HG03103 (cell line): ENCODE measurements around the gene PRR20A.
"Not testable (repeated sequence)": the region's sequence is repeated elsewhere in the genome, so short reads cannot be mapped to it uniquely, and the experiment has no call there.

Source experiments
- ATAC-seq: cut with Tn5 transposase; IDR thresholded peaks from one replicate; pipeline ENCODE4 v1.9.1; 2021; ENCODE audit warnings: low read depth; ENCODE audit not compliant: unreplicated experiment

Gene PRR20A

DNA sequence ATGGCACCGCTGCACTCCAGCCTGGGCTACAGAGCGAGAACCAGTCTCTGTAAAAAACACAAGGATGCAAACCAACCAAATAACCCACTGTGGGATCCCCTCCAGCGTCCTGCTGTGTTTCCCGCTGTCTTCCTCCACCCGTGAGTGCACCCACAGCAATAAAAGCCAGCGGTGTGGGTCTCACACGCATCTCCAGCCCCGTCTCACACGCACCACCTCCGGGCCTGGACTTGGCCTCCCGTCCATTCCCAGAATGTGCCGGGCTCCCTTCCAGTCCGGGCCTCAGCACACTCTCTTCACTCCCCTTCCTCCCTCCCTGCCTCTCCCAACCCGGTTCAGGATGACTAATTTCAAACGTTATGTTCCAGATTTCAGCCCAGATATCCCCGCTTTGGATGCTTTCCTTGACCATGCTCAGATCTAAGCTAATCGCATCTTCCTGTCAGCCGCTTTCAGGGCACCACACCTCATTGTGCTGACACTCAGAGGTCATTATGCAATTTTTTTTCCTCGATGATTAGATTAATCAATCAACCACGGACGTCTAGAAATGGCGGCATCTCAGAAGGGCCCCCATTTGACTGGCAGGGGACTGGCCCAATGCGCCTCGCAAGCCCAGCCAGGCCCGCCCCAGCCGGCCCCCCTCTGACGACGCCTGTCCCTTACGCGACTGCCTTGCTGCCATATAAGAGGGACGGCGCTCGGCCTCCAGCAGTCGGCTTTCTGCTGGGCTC is at the start of gene PRR20A:
PRR20A (plus strand) TSS at position 684 of the 734 bp plus-strand sequence. CDS start 387 bp downstream, outside the sequence.
- not testable (repeated sequence) for ATAC-seq

DNA sequence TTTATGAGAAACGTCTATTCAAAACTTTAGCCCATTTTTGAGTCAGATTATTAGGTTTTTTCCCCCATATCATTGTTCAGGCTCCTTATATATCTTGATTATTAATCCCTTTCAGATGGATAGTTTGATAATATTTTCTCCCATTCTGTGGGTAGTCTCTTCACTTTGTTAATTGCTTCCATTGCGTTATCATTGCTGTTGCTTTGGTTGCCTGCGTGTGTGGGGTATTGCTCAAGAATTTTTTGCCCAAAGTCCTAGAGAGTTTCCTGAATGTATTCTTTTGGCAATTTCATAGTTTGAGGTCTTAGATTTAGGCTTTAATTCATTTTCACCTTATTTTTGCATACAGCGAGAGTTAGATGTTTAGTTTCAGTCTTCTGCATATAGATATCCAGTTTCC is 25.8 kb upstream of the PRR20A start:
- no peak for ATAC-seq

DNA sequence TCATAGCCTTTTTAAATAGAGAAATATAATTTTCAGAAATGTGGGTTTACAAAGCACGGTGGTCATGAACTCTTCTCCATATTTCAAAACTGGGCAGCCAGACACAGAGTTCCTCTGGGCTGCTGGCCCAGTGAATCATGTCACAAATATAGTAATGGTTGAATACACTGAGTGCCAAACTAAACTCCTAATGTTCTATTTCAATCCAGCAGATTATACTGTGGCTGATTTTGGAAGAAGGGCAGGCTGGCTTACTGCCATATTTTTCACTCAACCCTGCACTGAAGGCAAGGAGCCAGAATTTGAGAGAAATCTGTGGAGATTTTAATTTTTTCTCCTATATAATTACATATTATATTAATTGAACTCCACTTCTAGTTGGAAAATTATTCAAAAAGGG is 17.0 kb upstream of the PRR20A start:
- no peak for ATAC-seq

DNA sequence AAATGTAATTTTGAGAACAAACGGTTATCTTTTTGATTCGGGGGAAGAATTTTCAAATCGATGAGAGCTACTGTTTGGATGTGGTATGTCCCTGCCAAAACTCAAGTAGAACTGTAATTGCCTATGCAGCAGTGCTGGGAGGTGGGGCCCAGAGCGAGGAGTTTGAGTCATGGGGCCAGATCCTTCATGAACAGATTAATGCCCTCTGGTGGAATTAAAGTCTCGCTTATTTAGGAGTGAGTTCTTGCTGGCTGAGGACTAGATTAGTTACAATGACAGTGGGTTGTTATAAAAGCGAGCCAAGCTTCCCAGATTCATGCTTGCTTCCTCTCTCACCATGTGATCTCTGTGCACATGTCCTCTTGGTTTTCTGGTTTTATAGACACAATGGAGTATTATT is 11.8 kb upstream of the PRR20A start:
- no peak for ATAC-seq

DNA sequence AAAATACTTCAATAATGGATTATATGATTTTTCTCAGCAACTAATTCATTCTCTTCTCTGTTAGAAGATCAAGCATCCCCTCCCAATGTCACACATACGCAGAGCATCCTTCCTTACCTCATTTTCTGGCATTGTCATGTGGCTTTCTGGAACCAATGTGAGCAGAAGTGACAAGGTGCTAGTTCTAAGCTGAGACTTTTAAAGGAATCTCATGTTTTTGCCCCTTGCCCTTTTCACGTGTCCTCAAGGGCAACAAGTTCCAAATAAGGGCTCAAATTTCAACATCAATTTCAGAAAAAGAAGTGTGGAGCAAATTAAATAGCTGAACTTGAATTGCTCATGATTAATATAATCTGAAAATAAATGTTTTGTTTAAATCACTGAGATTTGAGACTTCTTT is 4.6 kb upstream of the PRR20A start:
- no peak for ATAC-seq

DNA sequence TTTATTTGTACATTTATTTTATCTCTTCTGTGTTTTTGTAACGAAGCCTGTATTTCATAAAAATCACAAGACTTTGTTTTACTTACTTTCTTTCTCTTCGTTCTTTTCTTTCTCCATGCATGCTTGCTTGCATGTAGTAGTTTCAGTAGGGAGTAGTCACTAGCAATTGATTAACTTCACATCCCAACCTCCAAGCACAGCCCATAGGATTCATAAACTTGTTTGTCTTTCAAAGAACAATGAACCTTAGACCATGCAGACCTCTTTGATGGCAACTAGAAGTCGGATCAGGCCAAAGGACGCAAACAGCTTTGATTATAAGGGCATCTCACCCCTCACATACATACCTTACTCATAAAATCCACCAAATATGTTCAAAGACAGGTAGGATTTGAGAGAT is 3.1 kb upstream of the PRR20A start:
- ATAC-seq = no peak

DNA sequence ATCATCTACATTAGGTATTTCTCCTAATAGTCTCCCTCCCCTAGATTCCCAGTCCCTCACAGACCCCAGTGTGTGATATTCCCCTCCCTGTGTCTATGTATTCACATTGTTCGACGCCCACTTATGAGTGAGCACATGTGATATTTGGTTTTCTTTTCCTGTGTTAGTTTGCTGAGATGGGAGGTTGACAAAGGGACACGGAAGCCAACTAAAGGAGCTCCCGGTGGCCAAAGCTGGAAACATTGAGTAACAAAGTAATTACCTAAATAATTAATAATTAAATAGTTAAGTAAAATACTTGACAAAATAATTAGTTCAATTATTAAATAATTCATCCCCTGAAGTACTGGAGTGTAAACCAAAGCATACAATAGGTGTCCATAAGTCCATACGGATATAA is 1.7 kb upstream of the PRR20A start:
- no peak for ATAC-seq

DNA sequence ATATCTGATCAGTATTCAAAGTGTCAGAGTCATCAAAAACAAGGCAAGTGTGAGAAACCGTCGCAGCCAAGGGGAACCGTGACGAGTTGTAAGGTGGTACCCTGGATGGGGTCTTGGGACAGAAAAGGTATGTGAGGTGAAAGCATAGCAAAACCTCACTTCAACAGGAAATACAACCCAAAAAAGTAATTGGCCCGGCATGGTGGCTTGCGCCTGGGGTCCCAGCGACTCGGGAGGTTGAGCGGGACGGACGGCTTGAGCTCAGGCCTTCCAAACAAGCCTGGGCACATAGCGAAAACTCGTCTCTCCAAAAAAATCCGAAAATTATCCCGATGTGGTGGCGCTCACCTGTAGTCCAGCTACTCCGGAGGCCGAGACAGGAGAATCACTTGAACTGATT is 937 bp upstream of the PRR20A start:
- ATAC-seq = not testable (repeated sequence)

DNA sequence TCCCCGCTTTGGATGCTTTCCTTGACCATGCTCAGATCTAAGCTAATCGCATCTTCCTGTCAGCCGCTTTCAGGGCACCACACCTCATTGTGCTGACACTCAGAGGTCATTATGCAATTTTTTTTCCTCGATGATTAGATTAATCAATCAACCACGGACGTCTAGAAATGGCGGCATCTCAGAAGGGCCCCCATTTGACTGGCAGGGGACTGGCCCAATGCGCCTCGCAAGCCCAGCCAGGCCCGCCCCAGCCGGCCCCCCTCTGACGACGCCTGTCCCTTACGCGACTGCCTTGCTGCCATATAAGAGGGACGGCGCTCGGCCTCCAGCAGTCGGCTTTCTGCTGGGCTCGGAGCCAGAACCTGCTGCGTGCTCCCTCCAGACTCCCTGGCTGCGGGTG is 6.5 kb downstream of the PRR20A start, which contains the start of gene PRR20B:
PRR20B (plus strand) TSS at position 301 of the 400 bp plus-strand sequence. CDS start 387 bp downstream, outside the sequence.
- not testable (repeated sequence) for ATAC-seq

DNA sequence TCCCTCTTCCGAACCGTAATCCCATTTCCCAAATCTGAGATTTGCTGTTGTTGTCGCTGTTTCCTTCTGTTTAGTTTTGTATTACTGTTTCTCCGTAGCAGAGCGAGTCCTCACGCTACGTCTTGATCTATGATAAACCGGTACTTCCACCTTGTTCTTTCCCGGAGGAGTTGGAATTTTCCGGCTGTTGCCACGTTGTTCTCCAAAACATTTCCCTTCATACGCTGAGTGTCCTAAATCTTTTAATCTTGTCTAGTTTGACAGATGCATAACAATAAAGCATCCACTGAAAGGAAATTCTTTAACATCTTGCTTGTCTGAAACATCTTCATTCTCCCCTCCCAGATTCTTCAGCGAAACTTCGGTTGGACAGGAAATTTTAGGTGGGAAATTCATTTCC is 7.4 kb downstream of the PRR20A start:
- ATAC-seq = not testable (repeated sequence)

DNA sequence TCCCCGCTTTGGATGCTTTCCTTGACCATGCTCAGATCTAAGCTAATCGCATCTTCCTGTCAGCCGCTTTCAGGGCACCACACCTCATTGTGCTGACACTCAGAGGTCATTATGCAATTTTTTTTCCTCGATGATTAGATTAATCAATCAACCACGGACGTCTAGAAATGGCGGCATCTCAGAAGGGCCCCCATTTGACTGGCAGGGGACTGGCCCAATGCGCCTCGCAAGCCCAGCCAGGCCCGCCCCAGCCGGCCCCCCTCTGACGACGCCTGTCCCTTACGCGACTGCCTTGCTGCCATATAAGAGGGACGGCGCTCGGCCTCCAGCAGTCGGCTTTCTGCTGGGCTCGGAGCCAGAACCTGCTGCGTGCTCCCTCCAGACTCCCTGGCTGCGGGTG is 13.0 kb downstream of the PRR20A start, which contains the start of gene PRR20C:
PRR20C (plus strand) TSS at position 301 of the 400 bp plus-strand sequence. CDS start 387 bp downstream, outside the sequence.
- ATAC-seq = not testable (repeated sequence)

DNA sequence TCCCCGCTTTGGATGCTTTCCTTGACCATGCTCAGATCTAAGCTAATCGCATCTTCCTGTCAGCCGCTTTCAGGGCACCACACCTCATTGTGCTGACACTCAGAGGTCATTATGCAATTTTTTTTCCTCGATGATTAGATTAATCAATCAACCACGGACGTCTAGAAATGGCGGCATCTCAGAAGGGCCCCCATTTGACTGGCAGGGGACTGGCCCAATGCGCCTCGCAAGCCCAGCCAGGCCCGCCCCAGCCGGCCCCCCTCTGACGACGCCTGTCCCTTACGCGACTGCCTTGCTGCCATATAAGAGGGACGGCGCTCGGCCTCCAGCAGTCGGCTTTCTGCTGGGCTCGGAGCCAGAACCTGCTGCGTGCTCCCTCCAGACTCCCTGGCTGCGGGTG is 19.6 kb downstream of the PRR20A start, which contains the start of gene PRR20D:
PRR20D (plus strand) TSS at position 301 of the 400 bp plus-strand sequence. CDS start 387 bp downstream, outside the sequence.
- ATAC-seq = not testable (repeated sequence)

DNA sequence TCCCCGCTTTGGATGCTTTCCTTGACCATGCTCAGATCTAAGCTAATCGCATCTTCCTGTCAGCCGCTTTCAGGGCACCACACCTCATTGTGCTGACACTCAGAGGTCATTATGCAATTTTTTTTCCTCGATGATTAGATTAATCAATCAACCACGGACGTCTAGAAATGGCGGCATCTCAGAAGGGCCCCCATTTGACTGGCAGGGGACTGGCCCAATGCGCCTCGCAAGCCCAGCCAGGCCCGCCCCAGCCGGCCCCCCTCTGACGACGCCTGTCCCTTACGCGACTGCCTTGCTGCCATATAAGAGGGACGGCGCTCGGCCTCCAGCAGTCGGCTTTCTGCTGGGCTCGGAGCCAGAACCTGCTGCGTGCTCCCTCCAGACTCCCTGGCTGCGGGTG is 26.2 kb downstream of the PRR20A start, which contains the start of gene PRR20E:
PRR20E (plus strand) TSS at position 301 of the 400 bp plus-strand sequence. CDS start 387 bp downstream, outside the sequence.
- ATAC-seq = not testable (repeated sequence)

DNA sequence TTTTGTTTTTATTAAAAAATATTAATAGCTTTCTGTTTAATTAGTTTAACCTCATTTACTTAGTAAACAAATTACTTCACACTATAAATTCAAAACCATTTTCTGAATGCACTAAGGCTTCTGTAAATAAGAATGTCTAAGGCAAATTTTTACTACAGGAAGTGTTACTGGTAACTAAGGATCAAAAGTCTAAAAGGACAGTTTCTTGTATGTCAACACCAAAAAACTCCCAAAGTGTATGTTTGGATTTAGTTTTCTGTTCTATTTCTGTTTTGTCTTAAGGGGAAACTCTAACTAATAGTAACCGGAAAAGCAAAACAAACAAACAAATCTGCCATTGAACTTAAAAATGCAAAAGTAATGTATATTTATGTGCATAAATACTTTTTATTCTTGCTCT is 50.9 kb downstream of the PRR20A start:
- ATAC-seq = no peak
